ENCODE results near the gene HSD17B12.

Gene HSD17B12

DNA sequence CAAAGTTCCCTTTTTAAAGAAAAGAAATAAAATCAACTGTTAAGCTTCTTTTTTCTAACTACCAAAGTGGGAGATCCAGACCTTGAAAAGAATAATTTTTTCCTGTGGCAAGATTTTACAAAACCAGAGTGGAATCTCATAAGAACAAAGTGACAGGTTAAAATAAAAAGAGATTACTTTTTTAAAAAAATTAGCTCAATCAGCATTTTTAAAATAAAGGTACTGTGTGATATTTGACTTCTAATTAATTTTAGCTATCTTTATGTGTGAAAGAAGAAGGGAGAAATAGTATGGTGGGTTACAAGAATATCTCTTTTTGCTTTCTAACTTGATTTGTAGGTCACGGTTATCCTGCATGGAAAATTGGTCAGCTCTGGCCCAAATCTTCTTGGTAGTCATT lies 107.3 kb downstream of the HSD17B12 start:
- no peaks in the 10 kb centered on the region for H3K36me3 ChIP-seq
- DNase-seq: no peak
- H3K27ac ChIP-seq: no peak overlapping the region
- TF ChIP-seq, protein P1, sequence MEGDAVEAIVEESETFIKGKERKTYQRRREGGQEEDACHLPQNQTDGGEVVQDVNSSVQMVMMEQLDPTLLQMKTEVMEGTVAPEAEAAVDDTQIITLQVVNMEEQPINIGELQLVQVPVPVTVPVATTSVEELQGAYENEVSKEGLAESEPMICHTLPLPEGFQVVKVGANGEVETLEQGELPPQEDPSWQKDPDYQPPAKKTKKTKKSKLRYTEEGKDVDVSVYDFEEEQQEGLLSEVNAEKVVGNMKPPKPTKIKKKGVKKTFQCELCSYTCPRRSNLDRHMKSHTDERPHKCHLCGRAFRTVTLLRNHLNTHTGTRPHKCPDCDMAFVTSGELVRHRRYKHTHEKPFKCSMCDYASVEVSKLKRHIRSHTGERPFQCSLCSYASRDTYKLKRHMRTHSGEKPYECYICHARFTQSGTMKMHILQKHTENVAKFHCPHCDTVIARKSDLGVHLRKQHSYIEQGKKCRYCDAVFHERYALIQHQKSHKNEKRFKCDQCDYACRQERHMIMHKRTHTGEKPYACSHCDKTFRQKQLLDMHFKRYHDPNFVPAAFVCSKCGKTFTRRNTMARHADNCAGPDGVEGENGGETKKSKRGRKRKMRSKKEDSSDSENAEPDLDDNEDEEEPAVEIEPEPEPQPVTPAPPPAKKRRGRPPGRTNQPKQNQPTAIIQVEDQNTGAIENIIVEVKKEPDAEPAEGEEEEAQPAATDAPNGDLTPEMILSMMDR (IDR thresholded peaks at IDR 0.05): no peak
- intact Hi-C loops (cut with DNase I; ENCODE audit: low total_unique reads): no loop called here
- peaks cover 0 to 14% (median 6%) of the 10 kb centered on the region in 3 donors for H3K9me3 ChIP-seq
- peaks cover 0 to 16% (median 4%) of the 10 kb centered on the region in 4 donors for H3K4me1 ChIP-seq
- H3K4me3 ChIP-seq: no peak overlapping the region
- H3K27me3 ChIP-seq: no peaks in the 10 kb centered on the region

- no peaks in the 10 kb centered on the region for H3K27me3 ChIP-seq
- H3K36me3 ChIP-seq: no peaks in the 10 kb centered on the region
- DNase-seq: peak in 1 of 2 donors; percentile 33
- peaks cover 0 to 16% (median 4%) of the 10 kb centered on the region in 4 donors for H3K4me1 ChIP-seq
- intact Hi-C loops (cut with DNase I; ENCODE audit: low total_unique reads): no loop called here
- peaks cover 0 to 14% (median 6%) of the 10 kb centered on the region in 3 donors for H3K9me3 ChIP-seq
- TF ChIP-seq, protein P1 (IDR thresholded peaks at IDR 0.05): no peak
- no peak overlapping the region for H3K4me3 ChIP-seq
- no peak overlapping the region for H3K27ac ChIP-seq
Measured at GRCh38 chr11:43788421-43788820, 107.9 kb downstream of the HSD17B12 start.

DNA sequence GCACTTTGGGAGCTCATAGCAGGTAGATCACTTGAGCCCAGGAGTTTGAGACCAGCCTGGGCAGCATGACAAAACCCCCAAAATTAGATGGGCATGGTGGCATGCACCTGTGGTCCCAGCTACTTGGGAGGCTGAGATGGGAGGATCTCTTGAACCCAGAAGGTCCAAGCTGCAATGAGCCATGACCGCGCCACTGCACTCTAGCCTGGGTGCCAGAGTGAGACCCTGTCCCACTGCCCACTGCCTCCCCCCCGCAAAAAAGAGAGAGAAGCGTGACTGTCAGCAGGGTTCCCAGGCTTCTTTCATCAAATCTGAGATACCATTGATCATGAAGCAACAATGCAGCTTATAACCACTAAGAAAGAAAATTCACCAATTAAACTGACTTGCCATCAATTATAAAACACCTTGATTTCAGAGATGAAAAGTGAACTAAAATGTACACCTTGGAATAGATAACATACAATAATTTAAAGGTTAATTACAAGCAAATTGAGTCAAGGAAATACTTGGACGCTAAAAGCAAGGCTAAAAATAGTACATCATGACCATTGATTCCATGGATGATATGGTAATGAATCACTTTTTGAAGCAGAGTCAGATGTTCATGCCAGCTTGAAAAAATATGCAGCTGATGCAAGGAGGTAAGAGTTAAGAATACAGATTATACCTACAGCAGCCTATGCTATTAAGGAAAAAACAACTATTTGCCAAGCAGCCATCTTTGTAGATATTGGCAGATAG lies 109.3 kb downstream of the HSD17B12 start:
- H3K4me3 ChIP-seq: no peak overlapping the region
- no peaks in the 10 kb centered on the region for H3K27me3 ChIP-seq
- no peak overlapping the region for H3K27ac ChIP-seq
- TF ChIP-seq, protein P1 (IDR thresholded peaks at IDR 0.05): no peak
- H3K36me3 ChIP-seq: no peaks in the 10 kb centered on the region
- intact Hi-C loops (cut with DNase I; ENCODE audit: low total_unique reads): no loop called here
- peaks cover 0 to 16% (median 4%) of the 10 kb centered on the region in 4 donors for H3K4me1 ChIP-seq
- no peak for DNase-seq
- H3K9me3 ChIP-seq: peaks cover 0 to 2% (median 0%) of the 10 kb centered on the region in 3 donors

- no peak overlapping the region for H3K4me3 ChIP-seq
- no peaks in the 10 kb centered on the region for H3K9me3 ChIP-seq
- TF ChIP-seq, protein P1 (IDR thresholded peaks at IDR 0.05): no peak
- H3K36me3 ChIP-seq: no peaks in the 10 kb centered on the region
- no peak for DNase-seq
- no peaks in the 10 kb centered on the region for H3K27me3 ChIP-seq
- no peak overlapping the region for H3K27ac ChIP-seq
- intact Hi-C loops (cut with DNase I; ENCODE audit: low total_unique reads): no loop called here
- peaks cover 0 to 16% (median 4%) of the 10 kb centered on the region in 4 donors for H3K4me1 ChIP-seq
Measured at GRCh38 chr11:43790444-43790794, 109.9 kb downstream of the HSD17B12 start.

GRCh38 chr11:43797337-43797736 lies 116.8 kb downstream of the HSD17B12 start:
- no peak for DNase-seq
- Histone ChIP-seq H3K4me1 (no peaks in the 10 kb centered on the region), H3K27me3 (no peaks in the 10 kb centered on the region), H3K9me3 (no peaks in the 10 kb centered on the region), H3K36me3 (no peaks in the 10 kb centered on the region), H3K27ac (no peak overlapping the region), H3K4me3 (no peak overlapping the region)
- TF ChIP-seq, protein P1 (IDR thresholded peaks at IDR 0.05): no peak
- intact Hi-C loops (cut with DNase I; ENCODE audit: low total_unique reads): no loop called here
